ENCODE data around the gene CFAP54. TPM values are rescaled to one million over a fixed set of nuclear protein-coding genes. Genes with fewer than 3 reads are reported as not detected.

CFAP54 gene
- total and polyA plus RNA-seq, 7 donors, result 0.03 to 0.14 (median 0.08) TPM; not detected in 3

DNA sequence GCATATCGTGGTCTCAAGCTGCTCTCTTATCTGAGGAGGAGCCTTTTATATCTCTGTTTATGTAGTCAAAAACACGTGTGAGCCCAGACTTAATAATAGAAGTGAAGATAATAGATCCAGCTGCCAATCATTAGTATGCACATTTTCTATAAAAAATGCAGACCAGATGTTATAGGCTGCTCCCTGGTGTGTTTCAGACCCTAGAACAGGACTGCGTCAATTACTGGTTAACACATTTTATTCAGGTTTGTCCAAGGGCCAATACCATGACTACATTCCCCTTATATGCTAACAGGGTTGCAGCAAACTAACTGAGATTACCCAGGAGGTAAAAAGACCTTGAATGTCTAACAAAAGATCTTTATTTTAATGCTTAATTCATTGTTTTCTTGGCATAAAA lies 319.2 kb downstream of the CFAP54 start:
- WGBS, 3 donors, result 56 to 59% (median 57%) methylated on average over 3 of the region's 3 CpGs
- ATAC-seq (no peak), DNase-seq (no peak)
- Histone ChIP-seq H3K4me1 (no peaks in the 10 kb centered on the region), H3K9me3 (peaks cover 11% of the 10 kb centered on the region), H3K27me3 (ENCODE audit: insufficient read depth in 3 of 3, low read length in 2 of 3) (no peaks in the 10 kb centered on the region), H3K36me3 (ENCODE audit: insufficient read depth in 1 of 2, low read depth in 1 of 2) (no peaks in the 10 kb centered on the region), H3K4me3 (no peak overlapping the region), H3K27ac (no peak overlapping the region)
- intact Hi-C loops (cut with DNase I), result no loop called here
- TF ChIP-seq, protein P1, sequence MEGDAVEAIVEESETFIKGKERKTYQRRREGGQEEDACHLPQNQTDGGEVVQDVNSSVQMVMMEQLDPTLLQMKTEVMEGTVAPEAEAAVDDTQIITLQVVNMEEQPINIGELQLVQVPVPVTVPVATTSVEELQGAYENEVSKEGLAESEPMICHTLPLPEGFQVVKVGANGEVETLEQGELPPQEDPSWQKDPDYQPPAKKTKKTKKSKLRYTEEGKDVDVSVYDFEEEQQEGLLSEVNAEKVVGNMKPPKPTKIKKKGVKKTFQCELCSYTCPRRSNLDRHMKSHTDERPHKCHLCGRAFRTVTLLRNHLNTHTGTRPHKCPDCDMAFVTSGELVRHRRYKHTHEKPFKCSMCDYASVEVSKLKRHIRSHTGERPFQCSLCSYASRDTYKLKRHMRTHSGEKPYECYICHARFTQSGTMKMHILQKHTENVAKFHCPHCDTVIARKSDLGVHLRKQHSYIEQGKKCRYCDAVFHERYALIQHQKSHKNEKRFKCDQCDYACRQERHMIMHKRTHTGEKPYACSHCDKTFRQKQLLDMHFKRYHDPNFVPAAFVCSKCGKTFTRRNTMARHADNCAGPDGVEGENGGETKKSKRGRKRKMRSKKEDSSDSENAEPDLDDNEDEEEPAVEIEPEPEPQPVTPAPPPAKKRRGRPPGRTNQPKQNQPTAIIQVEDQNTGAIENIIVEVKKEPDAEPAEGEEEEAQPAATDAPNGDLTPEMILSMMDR (IDR thresholded peaks at IDR 0.05), result no peak

DNA sequence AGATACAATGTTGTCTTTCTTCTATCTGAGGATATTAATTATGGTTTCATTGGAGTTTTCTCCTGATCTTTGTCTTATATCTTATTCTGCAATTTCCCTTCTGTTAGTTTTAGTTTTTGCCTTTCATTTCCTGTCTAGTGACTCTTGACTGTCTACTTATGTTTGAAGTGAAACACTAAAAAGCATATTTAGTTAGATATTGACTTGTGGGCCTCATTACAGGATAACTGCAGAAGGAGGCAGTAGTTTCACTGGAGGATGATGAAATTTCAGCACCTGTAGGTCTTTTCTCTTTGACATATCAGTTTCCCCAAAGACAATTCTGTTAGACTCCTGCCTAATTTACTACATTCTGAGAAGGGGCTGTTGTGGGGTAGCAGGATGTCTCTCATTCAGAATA lies 320.1 kb downstream of the CFAP54 start:
- intact Hi-C loops (cut with DNase I), result no loop called here
- peaks cover 4% of the 10 kb centered on the region for H3K9me3 ChIP-seq
- no peak for ATAC-seq
- no peak overlapping the region for H3K27ac ChIP-seq
- DNase-seq, result no peak
- no peaks in the 10 kb centered on the region for H3K27me3 ChIP-seq (ENCODE audit: insufficient read depth in 3 of 3, low read length in 2 of 3)
- H3K4me3 ChIP-seq, result no peak overlapping the region
- H3K36me3 ChIP-seq (ENCODE audit: insufficient read depth in 1 of 2, low read depth in 1 of 2), result no peaks in the 10 kb centered on the region
- H3K4me1 ChIP-seq, result no peaks in the 10 kb centered on the region
- TF ChIP-seq, protein P1 (IDR thresholded peaks at IDR 0.05), result no peak

DNA sequence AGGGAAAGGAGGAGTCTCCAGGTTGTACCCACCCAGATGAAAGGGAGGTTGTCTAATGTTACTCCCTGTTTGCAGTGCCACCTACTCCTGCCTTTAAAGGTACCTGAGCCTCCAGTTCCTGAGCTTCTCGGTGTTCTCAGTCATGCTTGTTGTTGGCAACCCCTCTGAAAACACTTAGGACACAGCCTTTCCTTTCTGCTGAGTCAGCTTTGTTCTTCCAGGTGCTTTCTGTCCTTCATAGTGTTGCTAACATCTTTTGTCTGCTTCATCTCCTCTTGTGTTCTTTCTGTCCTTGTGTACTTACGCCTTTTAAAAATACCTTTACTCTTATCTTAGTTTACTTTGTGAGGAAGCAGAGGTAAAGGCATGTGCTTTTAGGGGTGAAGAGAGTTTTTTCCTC lies 320.7 kb downstream of the CFAP54 start:
- no peaks in the 10 kb centered on the region for H3K36me3 ChIP-seq (ENCODE audit: insufficient read depth in 1 of 2, low read depth in 1 of 2)
- no peak overlapping the region for H3K4me3 ChIP-seq
- H3K27ac ChIP-seq, result no peak overlapping the region
- ATAC-seq, result no peak
- TF ChIP-seq, protein P1 (IDR thresholded peaks at IDR 0.05), result no peak
- no peak for DNase-seq
- 67 to 82% (median 72%) methylated on average over 2 of the region's 2 CpGs for WGBS, 3 donors
- intact Hi-C loops (cut with DNase I), result no loop called here
- H3K4me1 ChIP-seq, result no peaks in the 10 kb centered on the region
- H3K27me3 ChIP-seq (ENCODE audit: insufficient read depth in 3 of 3, low read length in 2 of 3), result no peaks in the 10 kb centered on the region
- no peaks in the 10 kb centered on the region for H3K9me3 ChIP-seq

DNA sequence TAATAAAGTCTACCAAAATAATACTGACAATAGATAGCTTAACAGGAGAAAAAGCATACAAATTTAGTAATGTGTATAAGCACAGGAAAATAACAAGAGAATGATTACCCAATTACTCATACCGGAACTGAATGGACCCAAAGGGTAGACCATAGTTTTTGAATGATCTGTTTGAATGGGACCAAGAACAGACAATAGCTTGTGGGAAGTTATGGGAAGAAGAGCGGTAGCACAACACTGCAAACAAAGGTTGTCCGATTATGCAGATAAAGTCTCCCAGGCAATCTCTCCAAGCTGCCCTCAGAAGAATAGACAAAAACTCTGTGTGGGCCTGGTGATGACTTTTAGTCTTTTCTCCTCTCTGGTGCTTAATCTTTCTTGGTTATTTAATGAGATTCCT lies 321.1 kb downstream of the CFAP54 start:
- 91 to 94% (median 94%) methylated on average over 3 of the region's 3 CpGs for WGBS, 3 donors
- H3K36me3 ChIP-seq (ENCODE audit: insufficient read depth in 1 of 2, low read depth in 1 of 2), result no peaks in the 10 kb centered on the region
- TF ChIP-seq, protein P1 (IDR thresholded peaks at IDR 0.05), result no peak
- ATAC-seq (no peak), DNase-seq (no peak)
- no peaks in the 10 kb centered on the region for H3K9me3 ChIP-seq
- no peak overlapping the region for H3K4me3 ChIP-seq
- H3K4me1 ChIP-seq, result no peaks in the 10 kb centered on the region
- H3K27me3 ChIP-seq (ENCODE audit: insufficient read depth in 3 of 3, low read length in 2 of 3), result no peaks in the 10 kb centered on the region
- no peak overlapping the region for H3K27ac ChIP-seq
- intact Hi-C loops (cut with DNase I), result no loop called here

DNA sequence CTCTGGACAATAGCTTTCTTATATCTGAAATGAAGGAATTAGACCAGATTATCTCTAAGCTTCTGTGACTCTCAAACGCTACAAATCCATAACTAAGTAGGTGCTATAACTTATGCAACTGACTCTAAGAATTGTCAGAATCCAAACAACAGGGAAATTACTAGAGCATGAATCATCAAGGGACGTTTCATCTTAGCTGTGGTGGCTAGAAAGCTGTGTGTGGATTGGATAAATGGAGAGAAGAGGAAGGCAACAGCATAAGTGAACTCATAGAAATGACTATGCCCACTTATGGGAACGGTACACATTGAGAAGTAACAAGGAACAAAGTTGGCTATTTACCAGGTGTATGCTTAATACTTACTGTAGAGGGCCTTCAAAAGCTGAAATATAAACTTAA lies 321.7 kb downstream of the CFAP54 start:
- no peaks in the 10 kb centered on the region for H3K27me3 ChIP-seq (ENCODE audit: insufficient read depth in 3 of 3, low read length in 2 of 3)
- H3K36me3 ChIP-seq (ENCODE audit: insufficient read depth in 1 of 2, low read depth in 1 of 2), result no peaks in the 10 kb centered on the region
- ATAC-seq, result no peak
- H3K4me3 ChIP-seq, result no peak overlapping the region
- DNase-seq, result no peak
- no peaks in the 10 kb centered on the region for H3K4me1 ChIP-seq
- 42 to 47% (median 43%) methylated on average over 3 of the region's 3 CpGs for WGBS, 3 donors
- no peak overlapping the region for H3K27ac ChIP-seq
- H3K9me3 ChIP-seq, result no peaks in the 10 kb centered on the region
- intact Hi-C loops (cut with DNase I), result no loop called here
- TF ChIP-seq, protein P1 (IDR thresholded peaks at IDR 0.05), result no peak
